ENCODE measurements around the gene SH3BGR.

The SH3BGR gene

GRCh38 chr21:39515684-39516472 is 64.1 kb downstream of the SH3BGR start:
- no peak for TF ChIP-seq ZNF274 (IDR thresholded peaks at IDR 0.05; ENCODE audit: low read depth, low read length)
- no peak overlapping the region for H3K4me3 ChIP-seq (ENCODE audit: low read length)

GRCh38 chr21:39518055-39518846 is 66.5 kb downstream of the SH3BGR start:
- no peak overlapping the region for H3K4me3 ChIP-seq (ENCODE audit: low read length)
- TF ChIP-seq ZNF274 (IDR thresholded peaks at IDR 0.05; ENCODE audit: low read depth, low read length) = no peak

- TF ChIP-seq ZNF274 (IDR thresholded peaks at IDR 0.05; ENCODE audit: low read depth, low read length) = no peak
- H3K4me3 ChIP-seq (ENCODE audit: low read length) = no peak overlapping the region
Observed at GRCh38 chr21:39518847-39519210, 67.1 kb downstream of the SH3BGR start.

DNA sequence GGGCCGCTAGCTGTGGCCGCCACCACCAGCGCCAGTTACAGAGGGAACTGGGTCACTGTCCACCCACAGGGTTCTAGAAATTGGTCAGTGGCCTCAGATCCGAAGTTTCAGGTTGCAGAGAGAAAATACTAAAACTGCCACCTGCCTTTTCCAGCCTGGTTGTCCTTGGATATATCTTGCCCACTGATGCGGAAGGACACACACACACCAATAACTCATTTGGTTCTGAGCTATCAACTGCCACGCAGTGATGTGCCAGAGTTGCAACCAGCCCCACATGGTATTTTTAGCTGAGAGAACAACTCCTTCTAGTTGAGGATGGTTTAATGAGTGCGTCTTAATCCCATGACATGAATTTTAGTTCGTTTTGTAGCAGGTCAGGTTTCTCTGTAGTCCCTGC is 68.1 kb downstream of the SH3BGR start:
- no peak overlapping the region for H3K4me3 ChIP-seq (ENCODE audit: low read length)
- TF ChIP-seq ZNF274 (IDR thresholded peaks at IDR 0.05; ENCODE audit: low read depth, low read length) = no peak

- H3K4me3 ChIP-seq (ENCODE audit: low read length) = no peak overlapping the region
- no peak for TF ChIP-seq ZNF274 (IDR thresholded peaks at IDR 0.05; ENCODE audit: low read depth, low read length)
Observed at GRCh38 chr21:39523399-39523798, 71.6 kb downstream of the SH3BGR start.

GRCh38 chr21:39523915-39524314 is 72.1 kb downstream of the SH3BGR start:
- no peak overlapping the region for H3K4me3 ChIP-seq (ENCODE audit: low read length)
- no peak for TF ChIP-seq ZNF274 (IDR thresholded peaks at IDR 0.05; ENCODE audit: low read depth, low read length)

DNA sequence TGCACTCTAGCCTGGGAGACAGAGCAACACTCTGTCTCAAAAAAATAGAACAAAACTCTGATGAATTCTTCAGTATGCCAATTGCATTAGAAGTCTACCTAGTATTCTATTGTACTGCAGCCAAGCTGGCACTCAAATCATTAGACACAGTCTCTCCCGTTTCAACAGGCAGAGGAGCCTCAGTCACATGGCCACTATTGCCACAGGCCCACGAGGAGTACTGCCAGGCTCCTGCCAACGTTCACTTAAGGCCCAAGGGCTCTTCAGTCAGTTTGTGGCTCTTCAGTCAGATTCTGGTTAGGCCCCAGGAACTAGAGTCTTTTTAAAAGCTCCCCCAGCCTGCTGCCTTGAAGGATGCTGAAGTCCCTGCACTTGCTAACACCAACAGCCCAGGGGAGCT is 73.4 kb downstream of the SH3BGR start:
- H3K4me3 ChIP-seq (ENCODE audit: low read length) = no peak overlapping the region
- no peak for TF ChIP-seq ZNF274 (IDR thresholded peaks at IDR 0.05; ENCODE audit: low read depth, low read length)

- TF ChIP-seq ZNF274 (IDR thresholded peaks at IDR 0.05; ENCODE audit: low read depth, low read length) = no peak
- H3K4me3 ChIP-seq (ENCODE audit: low read length) = no peak overlapping the region
Observed at GRCh38 chr21:39525601-39526000, 73.8 kb downstream of the SH3BGR start.

- H3K4me3 ChIP-seq (ENCODE audit: low read length) = no peak overlapping the region
- no peak for TF ChIP-seq ZNF274 (IDR thresholded peaks at IDR 0.05; ENCODE audit: low read depth, low read length)
Observed at GRCh38 chr21:39527067-39527595, 75.4 kb downstream of the SH3BGR start.

- TF ChIP-seq ZNF274 (IDR thresholded peaks at IDR 0.05; ENCODE audit: low read depth, low read length) = no peak
- no peak overlapping the region for H3K4me3 ChIP-seq (ENCODE audit: low read length)
Observed at GRCh38 chr21:39527664-39528381, 76.1 kb downstream of the SH3BGR start.

GRCh38 chr21:39529026-39529425 is 77.3 kb downstream of the SH3BGR start:
- no peak for TF ChIP-seq ZNF274 (IDR thresholded peaks at IDR 0.05; ENCODE audit: low read depth, low read length)
- no peak overlapping the region for H3K4me3 ChIP-seq (ENCODE audit: low read length)

DNA sequence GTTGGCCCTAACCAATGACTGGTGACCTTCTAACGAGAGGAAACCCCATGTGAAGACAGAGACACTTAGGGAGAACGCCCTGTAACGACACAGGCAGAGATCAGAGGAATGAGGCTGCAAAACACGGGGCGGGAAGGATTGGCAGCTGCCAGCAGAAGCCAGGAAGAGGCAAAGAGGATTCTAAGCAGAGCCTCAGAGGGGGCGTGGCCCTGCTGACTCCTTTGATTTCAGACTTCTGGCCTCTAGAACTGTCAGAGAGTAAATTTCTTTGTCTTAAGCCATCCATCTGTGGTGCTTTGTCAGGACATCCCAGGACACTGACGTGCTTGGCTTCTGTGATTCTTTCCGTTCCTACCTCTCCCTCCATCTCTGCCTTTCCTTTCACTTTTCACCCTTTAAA is 79.3 kb downstream of the SH3BGR start:
- TF ChIP-seq ZNF274 (IDR thresholded peaks at IDR 0.05; ENCODE audit: low read depth, low read length) = no peak
- no peak overlapping the region for H3K4me3 ChIP-seq (ENCODE audit: low read length)

- no peak for TF ChIP-seq ZNF274 (IDR thresholded peaks at IDR 0.05; ENCODE audit: low read depth, low read length)
- no peak overlapping the region for H3K4me3 ChIP-seq (ENCODE audit: low read length)
Observed at GRCh38 chr21:39531840-39532239, 80.1 kb downstream of the SH3BGR start.

All from GM08714 (cell line).